Transverse colon (tissue), 4 donors: Measurements from ENCODE around the gene RSAD2. TPM values are rescaled to one million over a fixed set of nuclear protein-coding genes. Genes with fewer than 3 reads are reported as not detected.

Experiments used
- DNase-seq: peaks from one replicate; pipeline ENCODE4 v3.0.0-alpha.2; 2019
- H3K27ac ChIP-seq, 4 donors: fragments of 200-600 bp; sonication (generic); 2 replicates each; pipeline ENCODE4 v1.5.1; 2016 to 2018; ENCODE audit warnings: inconsistent platforms in 4 of 4
- H3K27me3 ChIP-seq: fragments of 200-600 bp; sonication (generic); 2 replicates; pipeline ENCODE4 v1.5.1; 2017; ENCODE audit warnings: inconsistent platforms
- H3K36me3 ChIP-seq, 4 donors: fragments of 200-600 bp; sonication (generic); 2 replicates each; pipeline ENCODE4 v1.5.1; 2017 to 2019; ENCODE audit warnings: inconsistent platforms in 4 of 4
- H3K4me1 ChIP-seq, 4 donors: fragments of 200-600 bp; sonication (generic); 2 replicates each; pipeline ENCODE4 v1.5.1; 2017 to 2020; ENCODE audit warnings: inconsistent platforms in 4 of 4
- H3K4me3 ChIP-seq, 4 donors: fragments of 200-600 bp; sonication (generic); 1 replicate in 1 of 4; 2 replicates in 3 of 4; pipeline versions ENCODE4 v1.5.1 to v1.6.1; 2017 to 2019; ENCODE audit warnings: inconsistent platforms in 4 of 4
- H3K9me3 ChIP-seq, 2 donors: fragments of 200-600 bp; sonication (generic); 2 replicates each; pipeline ENCODE4 v1.5.1; 2017 to 2019; ENCODE audit warnings: inconsistent platforms in 2 of 2
- CTCF ChIP-seq, 5 experiments: fragments of 200-600 bp in 3 of 5; fragments of 450-650 bp in 2 of 5; sonication (generic) in 3 of 5; IDR thresholded peaks; 1 replicate in 2 of 5; 2 replicates in 3 of 5; pipeline ENCODE4 v1.5.1; 2016 to 2017; ENCODE audit warnings: antibody characterized with exemption in 5 of 5, inconsistent platforms in 3 of 5, mild to moderate bottlenecking in 2 of 5, moderate library complexity in 1 of 5
- EP300 ChIP-seq: sonication (generic); formaldehyde crosslinking; IDR thresholded peaks from one replicate; pipeline ENCODE4 v1.6.1; 2017; ENCODE audit warnings: antibody characterized with exemption, low read depth
- POLR2A ChIP-seq: fragments of 450-650 bp; IDR thresholded peaks from one replicate; pipeline ENCODE4 v1.6.1; 2016; ENCODE audit warnings: antibody characterized with exemption, mild to moderate bottlenecking, moderate library complexity
- POLR2AphosphoS5 ChIP-seq, 3 donors: sonication (generic); formaldehyde crosslinking; IDR thresholded peaks; one replicate each; pipeline ENCODE4 v1.6.1; 2016; ENCODE audit warnings: antibody characterized with exemption in 3 of 3
- WGBS, 2 donors: methylation state at CpG; one replicate each; pipeline ENCODE4 v1.1.5; 2018; ENCODE audit warnings: low coverage in 1 of 2; 5-methylcytosine and 5-hydroxymethylcytosine counted together
- in situ Hi-C, 4 donors: fragments of 200-750 bp; cut with MboI; loops; one replicate each; pipeline versions ENCODE4 v1.15.0 to v1.15.1; 2017; ENCODE audit warnings: low sequenced_read_pairs in 3 of 4, low pct_ligation_motif_present in 1 of 4, low pct_unique_long_range_greater_than_20kb in 1 of 4
- intact Hi-C: fragments of 100-400 bp; cut with DNase I; formaldehyde crosslinking; loops from one replicate; pipeline ENCODE4 v1.15.1; 2023; ENCODE audit warnings: low total_unique reads
- total RNA-seq, 4 donors: library from RNA; depleted of rRNA; stranded (reverse); fragments of >200 nt; gene quantifications; one replicate each; pipeline ENCODE4 v1.1.0, GENCODE V29; 2016

Gene RSAD2
- total RNA-seq, 4 donors from 2014 or later, result 4.2 to 7.1 (median 5.4) TPM; not detected in 1

- H3K4me1 ChIP-seq, result peaks cover 0 to 7% (median 0%) of the 10 kb centered on the region in 4 donors
- DNase-seq, result no peak
- in situ Hi-C loops (no loop called here), intact Hi-C loops (no loop called here)
- H3K36me3 ChIP-seq, result no peaks in the 10 kb centered on the region
- 78 to 89% methylated on average over 2 of the region's 2 CpGs for WGBS, 2 donors
- TF ChIP-seq POLR2AphosphoS5 (IDR thresholded peaks at IDR 0.05), result no peak
- no peak for TF ChIP-seq CTCF (IDR thresholded peaks at IDR 0.05)
- TF ChIP-seq POLR2A, result no peak
- TF ChIP-seq EP300, result no peak
- H3K27ac ChIP-seq, result no peak overlapping the region
- no peaks in the 10 kb centered on the region for H3K9me3 ChIP-seq
- H3K4me3 ChIP-seq, result no peak overlapping the region
- no peaks in the 10 kb centered on the region for H3K27me3 ChIP-seq
These were observed 5.2 kb upstream of the RSAD2 start for GRCh38 chr2:6872394-6872793.

DNA sequence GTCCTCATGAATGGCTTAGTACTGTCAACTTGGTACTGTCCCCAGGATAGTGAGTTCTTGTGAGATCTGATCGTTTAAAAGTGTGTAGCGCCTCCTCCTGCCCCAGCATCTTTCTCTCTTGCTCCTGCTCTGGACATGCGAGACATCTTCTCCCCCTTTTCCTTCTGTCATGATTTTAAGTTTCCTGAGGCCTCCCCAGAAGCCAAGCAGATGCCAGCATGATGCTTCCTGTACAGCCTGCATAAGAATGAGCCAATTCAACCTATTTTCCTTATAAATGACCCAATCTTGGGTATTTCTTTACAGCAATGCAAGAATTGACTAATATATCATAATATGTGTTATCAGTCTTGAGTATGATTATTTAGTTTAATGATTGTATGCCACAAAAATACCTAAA is 3.5 kb upstream of the RSAD2 start:
- intact Hi-C loops, result no loop called here
- Histone ChIP-seq H3K9me3 (no peaks in the 10 kb centered on the region), H3K27me3 (no peaks in the 10 kb centered on the region), H3K36me3 (no peaks in the 10 kb centered on the region), H3K4me3 (no peak overlapping the region), H3K4me1 (peaks cover 0 to 14% (median 1%) of the 10 kb centered on the region in 4 donors), H3K27ac (no peak overlapping the region)
- no peak for DNase-seq
- in situ Hi-C loops, result no loop called here
- WGBS, 2 donors, result 95 to 96% methylated on average over 3 of the region's 3 CpGs
- TF ChIP-seq CTCF (IDR thresholded peaks at IDR 0.05) (no peak), POLR2AphosphoS5 (IDR thresholded peaks at IDR 0.05) (no peak), POLR2A (no peak), EP300 (no peak)

DNA sequence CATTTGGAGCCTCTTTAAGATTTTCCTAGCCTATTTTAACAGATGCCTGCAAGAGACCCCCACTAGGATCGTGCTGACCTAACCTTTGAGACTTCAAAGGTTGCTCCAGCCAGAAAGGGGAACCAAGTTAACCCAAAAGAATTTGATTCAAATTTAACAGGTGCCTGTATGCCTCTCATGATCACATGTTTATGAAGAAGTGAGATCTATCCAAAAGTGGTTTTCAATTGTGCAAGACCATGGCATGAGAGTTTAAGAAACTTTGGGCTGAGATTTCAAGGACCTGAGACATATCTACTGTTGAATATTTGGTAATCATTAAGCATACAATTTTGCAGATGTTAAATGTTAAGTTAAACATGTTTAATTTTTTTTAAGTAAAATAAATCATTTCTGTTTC is 1.3 kb upstream of the RSAD2 start:
- Histone ChIP-seq H3K9me3 (no peaks in the 10 kb centered on the region), H3K4me3 (no peak overlapping the region), H3K27me3 (no peaks in the 10 kb centered on the region), H3K27ac (no peak overlapping the region), H3K4me1 (peaks cover 0 to 14% (median 1%) of the 10 kb centered on the region in 4 donors), H3K36me3 (no peaks in the 10 kb centered on the region)
- no peak for DNase-seq
- in situ Hi-C loops, result no loop called here
- TF ChIP-seq CTCF (IDR thresholded peaks at IDR 0.05), result no peak
- no peak for TF ChIP-seq POLR2A
- no peak for TF ChIP-seq POLR2AphosphoS5 (IDR thresholded peaks at IDR 0.05)
- intact Hi-C loops, result no loop called here
- WGBS, 2 donors, result 92 to 100% methylated on average over 1 of the region's 1 CpG

- intact Hi-C loops, result no loop called here
- in situ Hi-C loops, result no loop called here
- 64 to 89% methylated on average over 4 of the region's 4 CpGs for WGBS, 2 donors
These were observed 972 bp downstream of the RSAD2 start for GRCh38 chr2:6878549-6878948.

More at GRCh38 chr2:6878549-6878948, 972 bp downstream of the RSAD2 start:
- no peak overlapping the region for H3K4me3 ChIP-seq
- no peak for DNase-seq
- H3K4me1 ChIP-seq, result peaks cover 0 to 14% (median 1%) of the 10 kb centered on the region in 4 donors
- H3K27ac ChIP-seq, result no peak overlapping the region
- no peaks in the 10 kb centered on the region for H3K36me3 ChIP-seq
- no peaks in the 10 kb centered on the region for H3K27me3 ChIP-seq
- TF ChIP-seq POLR2AphosphoS5 (IDR thresholded peaks at IDR 0.05) (no peak), POLR2A (no peak), EP300 (no peak), CTCF (IDR thresholded peaks at IDR 0.05) (no peak)
- no peaks in the 10 kb centered on the region for H3K9me3 ChIP-seq
